HS-27A (cell line): ENCODE results near the gene KLHL18.
"Not testable (repeated sequence)": the region's sequence is repeated elsewhere in the genome, so short reads cannot be mapped to it uniquely, and the experiment has no call there.

Experiments
- DNase-seq: peaks from one replicate; pipeline ENCODE4 v3.0.0-alpha.2; 2012; ENCODE audit warnings: low read depth, missing footprints

The KLHL18 gene

GRCh38 chr3:47362701-47363100, 80.0 kb downstream of the KLHL18 start:
- DNase-seq, result no peak

- DNase-seq, result peak; percentile 39
These were observed 82.7 kb downstream of the KLHL18 start for GRCh38 chr3:47365213-47366153.

- no peak for DNase-seq
These were observed 84.1 kb downstream of the KLHL18 start for GRCh38 chr3:47366833-47367232.

GRCh38 chr3:47367631-47368030, 84.9 kb downstream of the KLHL18 start:
- DNase-seq, result no peak

- DNase-seq, result not testable (repeated sequence)
These were observed 87.3 kb downstream of the KLHL18 start for GRCh38 chr3:47370020-47370419.

GRCh38 chr3:47370887-47371697, 88.3 kb downstream of the KLHL18 start:
- DNase-seq, result no peak

GRCh38 chr3:47374587-47374986, 91.8 kb downstream of the KLHL18 start:
- no peak for DNase-seq

- DNase-seq, result no peak
These were observed 93.6 kb downstream of the KLHL18 start for GRCh38 chr3:47376393-47376792.

GRCh38 chr3:47377186-47377585, 94.4 kb downstream of the KLHL18 start:
- no peak for DNase-seq

- no peak for DNase-seq
These were observed 96.1 kb downstream of the KLHL18 start for GRCh38 chr3:47378869-47379268.

- DNase-seq, result no peak
These were observed 96.7 kb downstream of the KLHL18 start for GRCh38 chr3:47379411-47379899.

GRCh38 chr3:47380026-47380600, 97.4 kb downstream of the KLHL18 start:
- DNase-seq, result no peak

- peak; percentile 97 for DNase-seq
These were observed 98.0 kb downstream of the KLHL18 start, which contains the start of gene PTPN23 for GRCh38 chr3:47380601-47381316. Gene PTPN23, plus strand, starts transcription at chr3:47381021. Its CDS starts 76 bp downstream, at chr3:47381097.

GRCh38 chr3:47381317-47382157, 98.8 kb downstream of the KLHL18 start:
- DNase-seq, result peak; percentile 68

- no peak for DNase-seq
These were observed 101.7 kb downstream of the KLHL18 start for GRCh38 chr3:47384425-47384824.

GRCh38 chr3:47385007-47385406, 102.3 kb downstream of the KLHL18 start:
- no peak for DNase-seq

GRCh38 chr3:47385796-47386195, 103.1 kb downstream of the KLHL18 start:
- DNase-seq, result no peak

GRCh38 chr3:47392933-47393332, 110.2 kb downstream of the KLHL18 start:
- no peak for DNase-seq

GRCh38 chr3:47394140-47394870, 111.6 kb downstream of the KLHL18 start:
- DNase-seq, result peak; percentile 49

GRCh38 chr3:47394881-47395280, 112.1 kb downstream of the KLHL18 start:
- no peak for DNase-seq
